WTC11 (cell line): ENCODE measurements around the gene ABHD17C. TPM values are rescaled to one million over a fixed set of nuclear protein-coding genes. Genes with fewer than 3 reads are reported as not detected.

Source experiments
- ATAC-seq: fragments of 200-7000 bp; cut with Tn5 transposase; 2 replicates; pipeline ENCODE4 v1.10.0; 2021; ENCODE audit warnings: mild to moderate bottlenecking, moderate library complexity
- CTCF ChIA-PET: fragments of 300-600 bp; sonication (Branson Sonifier 250); formaldehyde crosslinking; loops from one replicate; lab custom pipeline; 2021; ENCODE audit warnings: antibody characterized with exemption; lab: Charles Lee
- POLR2A ChIA-PET: fragments of 350-600 bp; sonication (Branson Sonifier 250); formaldehyde crosslinking; loops from one replicate; lab custom pipeline; 2021; ENCODE audit warnings: antibody characterized with exemption; lab: Charles Lee
- DNase-seq: peaks from one replicate; pipeline ENCODE4 v3.0.0; 2021; ENCODE audit warnings: low spot score
- H3K27ac Mint-ChIP-seq: 2 replicates; pipeline ENCODE4 v1.8.0; 2021; ENCODE audit warnings: mixed read lengths
- H3K27me3 Mint-ChIP-seq: 2 replicates; pipeline ENCODE4 v1.8.0; 2021; ENCODE audit warnings: low read depth, mild to moderate bottlenecking, moderate library complexity, mixed read lengths
- H3K36me3 Mint-ChIP-seq: 2 replicates; pipeline ENCODE4 v1.8.0; 2021; ENCODE audit warnings: mixed read lengths
- H3K4me1 Mint-ChIP-seq: 2 replicates; pipeline ENCODE4 v1.8.0; 2022; ENCODE audit warnings: mixed read lengths
- H3K4me3 Mint-ChIP-seq: 2 replicates; pipeline ENCODE4 v1.8.0; 2021; ENCODE audit warnings: mild to moderate bottlenecking, moderate library complexity, mixed read lengths
- H3K9me3 Mint-ChIP-seq: 2 replicates; pipeline ENCODE4 v1.8.0; 2021; ENCODE audit warnings: mixed read lengths
- AR ChIP-seq: fragments of 250-450 bp; sonication (Bioruptor Pico); IDR thresholded peaks from 2 replicates; pipeline ENCODE4 v1.9.0; 2021; ENCODE audit warnings: mild to moderate bottlenecking
- ATF2 ChIP-seq: sonication (generic); formaldehyde crosslinking; IDR thresholded peaks from 2 replicates; pipeline ENCODE4 v1.8.1; 2022; ENCODE audit warnings: low read depth, missing genetic modification reagents, borderline replicate concordance
- CBFB ChIP-seq: sonication (generic); formaldehyde crosslinking; IDR thresholded peaks from 2 replicates; pipeline ENCODE4 v1.8.1; 2022; ENCODE audit warnings: mild to moderate bottlenecking, low read depth, missing genetic modification reagents
- CTCF ChIP-seq: fragments of 200-600 bp; IDR thresholded peaks from 2 replicates; pipeline ENCODE4 v1.8.0; 2022; ENCODE audit warnings: antibody characterized with exemption
- ERG ChIP-seq: fragments of 250-450 bp; sonication (Bioruptor Pico); IDR thresholded peaks from 2 replicates; pipeline ENCODE4 v1.8.0; 2021; ENCODE audit warnings: mild to moderate bottlenecking
- GABPB1 ChIP-seq: sonication (generic); formaldehyde crosslinking; IDR thresholded peaks from 2 replicates; pipeline ENCODE4 v1.8.1; 2023; ENCODE audit warnings: mild to moderate bottlenecking, missing genetic modification reagents
- IRF2 ChIP-seq: sonication (generic); formaldehyde crosslinking; IDR thresholded peaks from 2 replicates; pipeline ENCODE4 v1.8.0; 2022; ENCODE audit warnings: low read depth, missing genetic modification reagents, borderline replicate concordance
- JUN ChIP-seq: sonication (generic); formaldehyde crosslinking; IDR thresholded peaks from 2 replicates; pipeline ENCODE4 v1.8.0; 2023; ENCODE audit warnings: mild to moderate bottlenecking, missing genetic modification reagents
- MLX ChIP-seq: sonication (generic); formaldehyde crosslinking; IDR thresholded peaks from 2 replicates; pipeline ENCODE4 v1.8.1; 2023; ENCODE audit warnings: mild to moderate bottlenecking, missing genetic modification reagents, moderate library complexity
- OVOL2 ChIP-seq: fragments of 250-450 bp; sonication (Bioruptor Pico); IDR thresholded peaks from 2 replicates; pipeline ENCODE4 v1.9.0; 2021; ENCODE audit warnings: mild to moderate bottlenecking, borderline replicate concordance
- PREB ChIP-seq: sonication (generic); formaldehyde crosslinking; IDR thresholded peaks from 2 replicates; pipeline ENCODE4 v1.8.1; 2022; ENCODE audit warnings: mild to moderate bottlenecking, missing genetic modification reagents, moderate library complexity, borderline replicate concordance
- ZBTB21 ChIP-seq: sonication (generic); formaldehyde crosslinking; IDR thresholded peaks from 2 replicates; pipeline ENCODE4 v1.8.1; 2023; ENCODE audit warnings: mild to moderate bottlenecking, missing genetic modification reagents, borderline replicate concordance
- ZBTB43 ChIP-seq: sonication (generic); formaldehyde crosslinking; IDR thresholded peaks from 2 replicates; pipeline ENCODE4 v1.8.1; 2023; ENCODE audit warnings: mild to moderate bottlenecking, missing genetic modification reagents
- ZNF423 ChIP-seq: fragments of 250-450 bp; sonication (Bioruptor Pico); IDR thresholded peaks from 2 replicates; pipeline ENCODE4 v2.1.2; 2022; ENCODE audit warnings: mild to moderate bottlenecking, moderate library complexity
- ZSCAN18 ChIP-seq: fragments of 250-450 bp; sonication (Bioruptor Pico); IDR thresholded peaks from 2 replicates; pipeline ENCODE4 v2.1.2; 2022; ENCODE audit warnings: mild to moderate bottlenecking, moderate library complexity
- total RNA-seq: library from RNA; stranded (reverse); gene quantifications from 3 replicates; pipeline ENCODE4 v1.2.3, GENCODE V29; 2021

The ABHD17C gene
- total RNA-seq, 1 experiment from 2014 or later, result 29.0 TPM

- Mint-ChIP-seq H3K9me3 (peaks cover 13% of the 10 kb centered on the region), H3K36me3 (peaks cover 15% of the 10 kb centered on the region), H3K27me3 (no peaks in the 10 kb centered on the region), H3K27ac (no peak overlapping the region), H3K4me1 (peaks cover 45% of the 10 kb centered on the region), H3K4me3 (no peak overlapping the region)
- ChIA-PET POLR2A (no interaction called here), CTCF (no interaction called here)
- TF ChIP-seq ZNF423 (CRISPR knock-in tag) (no peak), CTCF (no peak), ERG (CRISPR knock-in tag) (no peak), ZBTB43 (no peak), ZSCAN18 (CRISPR knock-in tag) (no peak), AR (CRISPR knock-in tag) (no peak), IRF2 (no peak), CBFB (no peak), JUN (no peak), ZBTB21 (CRISPR knock-in tag) (no peak), ATF2 (CRISPR knock-in tag) (no peak), GABPB1 (CRISPR knock-in tag) (no peak), OVOL2 (no peak), MLX (CRISPR knock-in tag) (no peak), PREB (no peak)
- ATAC-seq (no peak), DNase-seq (no peak)
Observed at GRCh38 chr15:80730926-80731325, 35.8 kb downstream of the ABHD17C start.
